GM21381 (cell line): ENCODE results near the gene SREBF1.
"Not testable (repeated sequence)": the region's sequence is repeated elsewhere in the genome, so short reads cannot be mapped to it uniquely, and the experiment has no call there.

Experiments used
- ATAC-seq: cut with Tn5 transposase; IDR thresholded peaks from one replicate; pipeline ENCODE4 v1.9.1; 2021; ENCODE audit warnings: mild to moderate bottlenecking, moderate library complexity; ENCODE audit not compliant: unreplicated experiment

Gene SREBF1

GRCh38 chr17:17814162-17815061, 22.4 kb downstream of the SREBF1 start:
- ATAC-seq: no peak

- no peak for ATAC-seq
Measured at GRCh38 chr17:17813725-17814095, 23.1 kb downstream of the SREBF1 start.

DNA sequence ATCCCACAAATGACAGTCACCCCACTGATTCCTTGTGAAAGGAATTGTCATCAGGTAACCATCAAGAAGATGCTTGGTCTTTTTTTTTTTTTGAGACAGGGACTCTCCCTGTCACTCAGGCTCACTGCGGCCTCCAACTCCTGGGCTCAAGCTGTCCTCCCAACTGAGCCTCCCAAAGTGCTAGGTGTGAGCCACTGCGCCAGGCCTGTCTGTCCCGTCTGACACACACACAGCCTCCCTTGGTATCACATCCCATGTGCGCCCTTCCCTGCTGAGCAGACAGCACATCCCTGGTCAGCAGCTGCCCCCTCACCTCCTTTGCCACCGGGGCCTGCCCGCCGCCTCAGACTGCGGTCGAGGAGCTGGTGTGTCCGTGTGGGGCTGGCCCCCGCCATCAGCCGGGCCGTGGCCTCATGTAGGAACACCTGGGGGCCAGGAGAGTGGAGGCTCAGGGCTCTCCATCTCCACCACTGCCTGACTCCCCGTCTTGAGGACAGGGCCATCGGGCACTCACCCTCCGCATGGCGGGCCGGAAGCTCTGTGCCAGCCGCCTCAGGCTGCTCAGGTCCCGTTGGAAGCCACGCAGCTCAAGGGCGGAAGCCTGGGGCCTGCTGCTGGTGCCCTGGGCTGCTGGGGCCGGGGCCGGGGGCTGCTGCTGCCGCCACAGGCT, 23.6 kb downstream of the SREBF1 start:
- no peak for ATAC-seq

DNA sequence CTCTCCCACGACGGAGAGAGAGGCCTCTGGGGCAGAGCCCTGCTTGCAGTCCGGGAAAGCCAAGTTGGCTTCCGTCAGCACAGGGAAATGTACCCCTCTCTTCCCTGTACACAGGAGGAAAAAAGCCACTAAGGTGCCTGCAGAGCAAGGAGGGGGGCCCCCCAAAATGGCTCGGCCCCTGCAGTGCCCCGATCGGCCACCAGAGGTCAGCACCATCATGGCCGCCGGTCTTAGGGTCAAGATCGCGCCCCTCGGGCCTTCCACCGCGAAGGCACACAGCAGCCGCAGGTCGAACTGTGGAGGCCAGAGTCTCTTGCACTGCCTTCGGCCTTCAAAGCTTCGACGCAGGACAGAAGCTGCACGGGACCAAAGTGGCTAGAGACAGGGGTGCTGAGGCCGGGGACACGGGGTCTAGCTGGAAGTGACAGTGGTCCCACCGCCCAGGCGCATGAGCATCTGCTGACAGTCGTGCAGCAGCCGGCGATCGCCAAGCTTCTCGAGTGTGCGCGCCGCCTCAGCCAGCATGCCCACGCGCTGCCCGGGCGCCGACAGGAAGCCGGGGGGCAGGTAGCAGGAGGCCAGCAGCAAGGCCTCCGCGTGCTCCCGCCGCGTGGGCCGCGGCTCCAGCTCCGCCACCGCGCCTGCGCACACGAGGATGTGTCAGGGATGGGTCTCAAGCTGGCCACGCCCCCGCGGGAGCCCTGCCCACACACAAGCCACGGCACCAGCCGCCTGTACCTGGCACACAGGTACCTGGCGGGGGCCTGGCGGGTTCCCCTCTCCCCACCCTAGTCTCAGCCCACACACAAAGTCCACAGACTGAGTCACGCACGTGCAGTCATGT, 24.4 kb downstream of the SREBF1 start:
- ATAC-seq: no peak

DNA sequence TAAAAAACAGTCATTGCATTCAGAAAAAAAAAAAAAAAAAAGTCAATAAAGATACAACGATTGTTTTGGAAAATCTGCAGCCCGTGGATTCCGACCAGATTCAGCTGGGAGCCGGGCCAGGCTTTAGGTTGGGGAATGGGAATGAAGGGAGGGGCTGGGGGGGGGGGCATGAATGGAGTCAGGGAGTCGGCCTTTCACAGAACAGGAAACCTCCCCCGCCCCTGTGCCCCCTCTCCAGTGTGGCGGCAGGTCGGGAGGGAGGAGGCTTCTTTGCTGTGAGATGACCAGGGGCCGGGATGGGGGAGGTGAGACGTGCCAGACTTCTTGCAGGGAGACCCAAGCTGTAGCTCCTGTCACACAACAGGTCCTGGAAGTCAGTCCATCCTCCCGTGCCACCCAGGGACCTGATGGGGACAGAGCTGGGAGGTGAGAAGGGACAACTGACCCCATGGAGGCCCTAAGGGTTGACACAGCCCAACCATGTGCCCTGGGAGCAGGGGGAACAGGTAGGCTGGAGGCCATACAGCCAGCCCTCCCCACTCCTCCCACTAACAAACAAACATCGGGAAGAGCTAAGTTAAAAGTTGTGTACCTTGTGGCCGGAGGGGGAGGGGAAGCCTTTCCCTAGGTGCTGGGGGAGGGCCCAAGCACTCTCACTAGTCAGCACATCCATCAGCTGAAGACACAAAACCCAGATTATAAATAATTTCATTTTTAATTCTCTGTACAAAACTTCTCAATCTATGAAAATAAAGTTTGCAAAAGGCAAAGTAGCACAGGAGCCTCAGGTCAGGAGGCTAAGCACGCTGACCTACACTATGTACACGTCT, 25.2 kb downstream of the SREBF1 start:
- no peak for ATAC-seq

DNA sequence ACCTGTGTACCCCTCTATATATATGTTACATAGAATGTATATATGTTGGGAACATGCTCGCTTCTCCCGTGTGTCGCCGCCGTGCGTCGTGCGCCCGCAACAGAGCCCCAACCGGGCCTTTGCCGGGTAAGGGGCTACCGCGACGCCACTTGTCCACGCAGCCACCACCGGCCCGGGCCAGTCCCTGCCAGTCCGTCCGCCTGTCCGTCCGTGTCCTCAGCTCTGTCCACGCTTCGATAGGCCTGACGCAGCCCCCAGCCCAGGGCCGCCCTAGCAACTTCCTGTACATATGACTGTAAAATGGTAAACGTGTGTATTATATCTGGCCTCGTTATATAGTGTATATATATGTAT, 25.9 kb downstream of the SREBF1 start:
- ATAC-seq: no peak

- no peak for ATAC-seq
Measured at GRCh38 chr17:17810084-17810894, 26.5 kb downstream of the SREBF1 start.

- ATAC-seq: no peak
Measured at GRCh38 chr17:17809531-17810083, 27.2 kb downstream of the SREBF1 start.

GRCh38 chr17:17808706-17809432, 27.9 kb downstream of the SREBF1 start:
- ATAC-seq: no peak

- not testable (repeated sequence) for ATAC-seq
Measured at GRCh38 chr17:17808200-17808599, 28.6 kb downstream of the SREBF1 start.

DNA sequence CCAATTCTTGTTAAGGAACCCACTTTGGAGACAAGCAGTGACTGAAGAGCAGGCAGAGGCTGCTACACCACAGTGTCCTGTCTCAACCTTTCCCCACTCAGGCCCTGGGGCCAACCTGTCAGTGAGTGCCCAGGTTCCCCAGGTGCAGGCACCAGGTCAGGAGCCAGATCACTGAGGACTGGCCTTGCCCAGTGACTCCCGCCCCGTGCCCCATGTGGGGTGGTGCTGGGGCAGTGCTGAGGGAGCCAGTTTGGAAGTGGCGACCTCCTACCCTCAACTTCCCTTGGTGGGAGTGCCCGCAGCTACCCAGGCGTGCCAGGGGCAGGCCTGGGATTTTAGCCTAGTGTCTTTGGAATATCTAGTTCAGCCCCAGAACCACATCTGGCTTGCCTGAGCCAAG, 29.3 kb downstream of the SREBF1 start:
- ATAC-seq: no peak

- no peak for ATAC-seq
Measured at GRCh38 chr17:17806611-17807274, 30.0 kb downstream of the SREBF1 start.

DNA sequence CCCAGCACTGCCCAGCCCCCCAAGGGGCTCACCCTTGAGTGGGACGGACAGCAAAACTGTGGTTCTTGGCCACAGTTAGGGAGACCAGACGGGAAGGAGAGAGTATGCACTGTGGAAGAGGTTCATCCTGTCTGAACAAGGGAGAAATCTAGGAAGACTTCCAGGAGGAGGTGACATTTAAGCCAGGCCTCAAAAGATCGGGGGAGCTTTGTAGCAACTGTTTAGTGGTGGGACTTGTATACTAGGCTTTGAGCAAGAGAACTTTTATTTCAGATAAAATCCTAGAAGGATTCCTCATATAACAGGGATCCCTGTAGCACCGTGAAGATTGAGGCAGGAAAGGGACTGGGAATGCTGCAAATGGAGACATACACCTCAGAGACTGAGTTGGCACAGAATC, 30.8 kb downstream of the SREBF1 start:
- no peak for ATAC-seq

DNA sequence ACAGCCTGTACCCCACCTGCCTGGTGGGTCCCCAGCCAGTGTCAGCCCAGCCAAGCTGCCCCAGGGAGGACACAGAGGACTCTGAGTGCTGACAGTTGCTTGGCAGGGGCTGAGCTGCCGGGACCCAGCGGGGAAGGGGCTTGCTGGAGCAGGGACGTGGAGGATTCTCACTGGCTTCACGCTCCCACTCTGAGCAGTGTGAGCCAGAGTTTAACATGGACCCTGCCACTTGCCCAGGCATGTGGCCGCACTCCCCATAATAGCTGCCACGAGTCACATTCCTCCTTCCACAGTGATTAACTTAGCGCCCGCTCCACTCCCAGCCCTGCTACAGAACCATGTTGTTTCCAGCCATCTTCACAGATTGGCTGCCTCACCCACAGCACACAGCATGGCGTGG, 31.2 kb downstream of the SREBF1 start:
- ATAC-seq: no peak

GRCh38 chr17:17804007-17804406, 32.8 kb downstream of the SREBF1 start:
- no peak for ATAC-seq

- no peak for ATAC-seq
Measured at GRCh38 chr17:17801800-17802481, 34.8 kb downstream of the SREBF1 start.

DNA sequence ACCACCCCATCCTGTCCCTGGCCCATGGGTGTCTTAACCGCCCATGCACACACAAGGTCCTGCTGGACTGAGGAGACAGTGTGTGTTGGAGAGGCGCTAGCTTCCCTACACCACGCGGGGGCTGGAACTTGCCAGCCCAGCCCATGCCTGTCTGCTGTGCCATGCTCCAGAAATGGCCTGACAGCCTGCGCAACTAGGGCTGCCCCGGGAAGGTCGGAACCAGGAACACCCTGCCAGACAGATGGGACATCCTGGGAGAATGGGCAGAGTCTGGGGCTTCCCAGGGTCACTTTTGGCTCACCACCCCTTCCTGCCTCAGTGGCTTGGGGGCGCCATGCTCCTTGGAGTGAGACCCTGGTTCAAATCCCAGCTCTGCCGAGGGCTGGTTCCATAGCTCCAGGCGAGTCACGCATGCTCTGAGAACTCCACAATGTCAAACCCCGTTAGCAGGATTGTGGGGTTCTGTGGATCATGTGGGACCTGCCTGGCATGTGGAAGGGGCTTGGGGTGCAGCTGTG, 36.2 kb downstream of the SREBF1 start:
- ATAC-seq: no peak
